ENCODE measurements around the gene TFF3.

DNA sequence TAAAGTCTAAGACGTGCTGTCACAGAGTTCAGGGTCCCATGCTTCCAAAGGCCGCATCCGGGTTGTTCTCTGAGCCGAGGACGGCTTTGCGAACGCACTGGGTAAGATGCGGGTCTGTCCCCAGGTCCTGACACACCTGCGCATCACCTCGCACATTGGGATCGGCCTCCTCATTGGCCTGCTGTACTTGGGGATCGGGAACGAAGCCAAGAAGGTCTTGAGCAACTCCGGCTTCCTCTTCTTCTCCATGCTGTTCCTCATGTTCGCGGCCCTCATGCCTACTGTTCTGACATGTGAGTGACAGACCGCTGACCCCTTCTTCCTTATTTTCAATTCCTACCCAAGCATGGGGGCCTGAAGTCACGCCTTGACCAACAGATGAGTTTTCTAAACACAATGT, 25.3 kb downstream of the TFF3 start:
- TF ChIP-seq, protein P1, sequence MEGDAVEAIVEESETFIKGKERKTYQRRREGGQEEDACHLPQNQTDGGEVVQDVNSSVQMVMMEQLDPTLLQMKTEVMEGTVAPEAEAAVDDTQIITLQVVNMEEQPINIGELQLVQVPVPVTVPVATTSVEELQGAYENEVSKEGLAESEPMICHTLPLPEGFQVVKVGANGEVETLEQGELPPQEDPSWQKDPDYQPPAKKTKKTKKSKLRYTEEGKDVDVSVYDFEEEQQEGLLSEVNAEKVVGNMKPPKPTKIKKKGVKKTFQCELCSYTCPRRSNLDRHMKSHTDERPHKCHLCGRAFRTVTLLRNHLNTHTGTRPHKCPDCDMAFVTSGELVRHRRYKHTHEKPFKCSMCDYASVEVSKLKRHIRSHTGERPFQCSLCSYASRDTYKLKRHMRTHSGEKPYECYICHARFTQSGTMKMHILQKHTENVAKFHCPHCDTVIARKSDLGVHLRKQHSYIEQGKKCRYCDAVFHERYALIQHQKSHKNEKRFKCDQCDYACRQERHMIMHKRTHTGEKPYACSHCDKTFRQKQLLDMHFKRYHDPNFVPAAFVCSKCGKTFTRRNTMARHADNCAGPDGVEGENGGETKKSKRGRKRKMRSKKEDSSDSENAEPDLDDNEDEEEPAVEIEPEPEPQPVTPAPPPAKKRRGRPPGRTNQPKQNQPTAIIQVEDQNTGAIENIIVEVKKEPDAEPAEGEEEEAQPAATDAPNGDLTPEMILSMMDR (IDR thresholded peaks at IDR 0.05): no peak
- TF ChIP-seq POLR2A (IDR thresholded peaks at IDR 0.05): no peak

All from lower leg skin (tissue), 3 donors.